Activated CD8-positive, alpha-beta T cell treated with anti-CD3 and anti-CD28 coated beads for 36 hours (primary cell): ENCODE data around the gene CNKSR2. TPM values are rescaled to one million over a fixed set of nuclear protein-coding genes. Genes with fewer than 3 reads are reported as not detected.

ENCODE experiments used
- ATAC-seq: fragments of 200-7000 bp; cut with Tn5 transposase; one replicate; pipeline ENCODE4 v1.10.0; 2021; ENCODE audit warnings: mild to moderate bottlenecking, moderate library complexity
- CTCF ChIA-PET: fragments of 350-600 bp; sonication (Branson Sonifier 250); formaldehyde crosslinking; loops from one replicate; lab custom pipeline; 2021; ENCODE audit warnings: antibody characterized with exemption; lab: Charles Lee
- POLR2A ChIA-PET: fragments of 350-600 bp; sonication (Branson Sonifier 250); formaldehyde crosslinking; loops from one replicate; lab custom pipeline; 2021; ENCODE audit warnings: antibody characterized with exemption; lab: Charles Lee
- DNase-seq: peaks from one replicate; pipeline ENCODE4 v3.0.0-alpha.2; 2020
- H3K27ac Mint-ChIP-seq: one replicate; pipeline ENCODE4 v1.8.0; 2021; ENCODE audit warnings: mild to moderate bottlenecking, mixed read lengths
- H3K27me3 Mint-ChIP-seq: one replicate; pipeline ENCODE4 v1.8.0; 2021; ENCODE audit warnings: mixed read lengths
- H3K36me3 Mint-ChIP-seq: one replicate; pipeline ENCODE4 v1.8.0; 2021; ENCODE audit warnings: low read depth, mixed read lengths
- H3K4me1 Mint-ChIP-seq: one replicate; pipeline ENCODE4 v1.8.0; 2021; ENCODE audit warnings: low read depth, mixed read lengths
- H3K4me3 Mint-ChIP-seq: one replicate; pipeline ENCODE4 v1.8.0; 2021; ENCODE audit warnings: mild to moderate bottlenecking, moderate library complexity, mixed read lengths
- H3K9me3 Mint-ChIP-seq: one replicate; pipeline ENCODE4 v1.8.0; 2021; ENCODE audit warnings: mixed read lengths
- intact Hi-C: fragments of 100-400 bp; cut with micrococcal nuclease; formaldehyde crosslinking; loops from one replicate; pipeline ENCODE4 v1.10.0; 2022
- total RNA-seq, 2 experiments: library from RNA; stranded (reverse); gene quantifications; one replicate each; pipeline ENCODE4 v1.2.3, GENCODE V29; 2021
- TF ChIP-seq, protein P1 (sequence below): fragments of 200-600 bp; IDR thresholded peaks from one replicate; pipeline ENCODE4 v1.8.0; 2022; ENCODE audit warnings: antibody characterized with exemption, mild to moderate bottlenecking

Gene CNKSR2
- total RNA-seq, 2 experiments from 2014 or later: 8.3 to 9.4 TPM

GRCh38 chrX:21658746-21659145 is 284.5 kb downstream of the CNKSR2 start:
- TF ChIP-seq, protein P1, sequence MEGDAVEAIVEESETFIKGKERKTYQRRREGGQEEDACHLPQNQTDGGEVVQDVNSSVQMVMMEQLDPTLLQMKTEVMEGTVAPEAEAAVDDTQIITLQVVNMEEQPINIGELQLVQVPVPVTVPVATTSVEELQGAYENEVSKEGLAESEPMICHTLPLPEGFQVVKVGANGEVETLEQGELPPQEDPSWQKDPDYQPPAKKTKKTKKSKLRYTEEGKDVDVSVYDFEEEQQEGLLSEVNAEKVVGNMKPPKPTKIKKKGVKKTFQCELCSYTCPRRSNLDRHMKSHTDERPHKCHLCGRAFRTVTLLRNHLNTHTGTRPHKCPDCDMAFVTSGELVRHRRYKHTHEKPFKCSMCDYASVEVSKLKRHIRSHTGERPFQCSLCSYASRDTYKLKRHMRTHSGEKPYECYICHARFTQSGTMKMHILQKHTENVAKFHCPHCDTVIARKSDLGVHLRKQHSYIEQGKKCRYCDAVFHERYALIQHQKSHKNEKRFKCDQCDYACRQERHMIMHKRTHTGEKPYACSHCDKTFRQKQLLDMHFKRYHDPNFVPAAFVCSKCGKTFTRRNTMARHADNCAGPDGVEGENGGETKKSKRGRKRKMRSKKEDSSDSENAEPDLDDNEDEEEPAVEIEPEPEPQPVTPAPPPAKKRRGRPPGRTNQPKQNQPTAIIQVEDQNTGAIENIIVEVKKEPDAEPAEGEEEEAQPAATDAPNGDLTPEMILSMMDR: no peak
- H3K4me1 Mint-ChIP-seq: peaks cover 2% of the 10 kb centered on the region
- H3K36me3 Mint-ChIP-seq: peaks cover 3% of the 10 kb centered on the region
- intact Hi-C loops: no loop called here
- no peak overlapping the region for H3K27ac Mint-ChIP-seq
- H3K27me3 Mint-ChIP-seq: peaks cover 3% of the 10 kb centered on the region
- ChIA-PET POLR2A (interaction anchor here (0.6 kb wide), 1 partner anchor 10 kb away, joined by 3 read pairs; no protein-coding TSS in a partner anchor), CTCF (interaction anchor here (1.4 kb wide), 1 partner anchor 1128 kb away, joined by 3 read pairs; no protein-coding TSS in a partner anchor)
- no peaks in the 10 kb centered on the region for H3K9me3 Mint-ChIP-seq
- DNase-seq: no peak
- peak; percentile 43 for ATAC-seq
- peak overlapping the region; percentile 56 for H3K4me3 Mint-ChIP-seq

- no peak for ATAC-seq
- POLR2A ChIA-PET: interaction anchor here (0.6 kb wide), 1 partner anchor 11 kb away, joined by 3 read pairs; no protein-coding TSS in a partner anchor
- Mint-ChIP-seq H3K4me3 (peak overlapping the region; percentile 56), H3K36me3 (peaks cover 3% of the 10 kb centered on the region), H3K4me1 (peaks cover 2% of the 10 kb centered on the region), H3K27ac (no peak overlapping the region), H3K27me3 (peaks cover 3% of the 10 kb centered on the region), H3K9me3 (no peaks in the 10 kb centered on the region)
- TF ChIP-seq, protein P1: no peak
- intact Hi-C loops: no loop called here
- CTCF ChIA-PET: interaction anchor here (1.4 kb wide), 1 partner anchor 1129 kb away, joined by 3 read pairs; no protein-coding TSS in a partner anchor
- no peak for DNase-seq
Observed at GRCh38 chrX:21659320-21659719, 285.1 kb downstream of the CNKSR2 start.

GRCh38 chrX:21660156-21660555 is 285.9 kb downstream of the CNKSR2 start:
- Mint-ChIP-seq H3K36me3 (peaks cover 3% of the 10 kb centered on the region), H3K27me3 (peaks cover 5% of the 10 kb centered on the region), H3K9me3 (no peaks in the 10 kb centered on the region), H3K4me1 (peaks cover 2% of the 10 kb centered on the region), H3K4me3 (no peak overlapping the region), H3K27ac (no peak overlapping the region)
- ATAC-seq (no peak), DNase-seq (no peak)
- TF ChIP-seq, protein P1: no peak
- CTCF ChIA-PET: no interaction called here
- intact Hi-C loops: no loop called here
- POLR2A ChIA-PET: no interaction called here

DNA sequence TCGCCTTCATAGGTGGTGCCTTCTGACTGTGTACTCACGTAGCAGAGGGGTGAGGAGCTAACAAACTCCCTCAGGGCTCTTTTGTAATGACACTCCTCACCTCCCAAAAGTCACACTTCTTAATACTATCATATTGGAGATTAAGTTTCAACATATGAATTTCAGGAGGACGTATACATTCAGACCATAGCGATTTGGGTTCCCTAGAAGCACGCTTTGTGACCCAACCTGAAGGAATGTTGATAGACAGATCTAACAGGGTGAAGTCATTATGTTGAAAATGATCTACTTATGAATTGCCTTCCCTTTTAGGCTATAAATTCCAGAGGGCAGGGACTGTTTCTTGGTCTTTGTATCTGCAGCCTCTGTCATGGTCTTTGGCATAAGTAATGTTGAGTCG is 287.1 kb downstream of the CNKSR2 start:
- TF ChIP-seq, protein P1: no peak
- CTCF ChIA-PET: no interaction called here
- H3K4me3 Mint-ChIP-seq: no peak overlapping the region
- H3K27me3 Mint-ChIP-seq: peaks cover 6% of the 10 kb centered on the region
- ATAC-seq (no peak), DNase-seq (no peak)
- peaks cover 2% of the 10 kb centered on the region for H3K4me1 Mint-ChIP-seq
- no peaks in the 10 kb centered on the region for H3K9me3 Mint-ChIP-seq
- H3K27ac Mint-ChIP-seq: no peak overlapping the region
- POLR2A ChIA-PET: no interaction called here
- intact Hi-C loops: no loop called here
- peaks cover 1% of the 10 kb centered on the region for H3K36me3 Mint-ChIP-seq

DNA sequence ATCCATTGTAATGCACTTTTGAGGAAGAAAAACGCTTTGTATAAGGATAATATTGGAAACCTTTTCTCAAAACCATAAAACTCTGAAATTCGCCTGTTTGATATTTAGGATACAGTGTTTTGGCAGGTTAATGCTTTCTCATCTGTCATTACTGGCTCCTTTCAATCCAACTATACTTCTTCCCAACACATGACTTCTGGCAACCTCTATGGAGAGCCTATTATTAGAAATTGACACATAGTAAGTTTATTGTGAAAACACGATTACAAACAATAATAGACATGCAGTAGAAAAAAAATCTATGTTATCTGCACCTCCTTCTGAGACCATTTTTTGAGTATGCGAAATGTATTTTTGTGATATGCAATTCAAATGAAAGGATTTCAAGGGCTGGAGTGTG is 288.5 kb downstream of the CNKSR2 start:
- intact Hi-C loops: no loop called here
- no peaks in the 10 kb centered on the region for H3K9me3 Mint-ChIP-seq
- CTCF ChIA-PET: no interaction called here
- H3K4me1 Mint-ChIP-seq: no peaks in the 10 kb centered on the region
- no peaks in the 10 kb centered on the region for H3K36me3 Mint-ChIP-seq
- H3K27me3 Mint-ChIP-seq: peaks cover 5% of the 10 kb centered on the region
- DNase-seq (no peak), ATAC-seq (no peak)
- no peak overlapping the region for H3K4me3 Mint-ChIP-seq
- TF ChIP-seq, protein P1: no peak
- POLR2A ChIA-PET: no interaction called here
- H3K27ac Mint-ChIP-seq: no peak overlapping the region
